Endothelial cell of umbilical vein (primary cell): ENCODE measurements around the gene ALDH1A3. TPM values are rescaled to one million over a fixed set of nuclear protein-coding genes. Genes with fewer than 3 reads are reported as not detected.

ENCODE experiments used
- BruUV-seq: library from RNA; stranded (reverse); fragments of 400-500 nt; replicated peaks from 2 replicates; lab custom pipeline; 2021; lab: Mats Ljungman, UMichigan
- CTCF ChIA-PET: fragments of 300-600, 350-600 bp; sonication (Branson Sonifier 250); formaldehyde crosslinking; loops from one replicate; lab custom pipeline; 2021; ENCODE audit warnings: antibody characterized with exemption, inconsistent platforms; lab: Charles Lee
- POLR2A ChIA-PET: fragments of 300-600, 350-600 bp; sonication (Branson Sonifier 250); formaldehyde crosslinking; loops from one replicate; lab custom pipeline; 2021; ENCODE audit warnings: antibody characterized with exemption, inconsistent platforms; lab: Charles Lee
- DNase-seq: peaks from one replicate; pipeline ENCODE4 v3.0.0-alpha.2; 2011; ENCODE audit warnings: low read depth, low spot score
- FAIRE-seq: peaks from 2 replicates; lab custom pipeline; 2011; peaks lifted over from hg19 to GRCh38; lab: Jason Lieb, UNC
- H2AFZ ChIP-seq: 2 replicates; pipeline ENCODE4 v1.6.0; 2012; ENCODE audit warnings: low read depth, low read length, control low read depth, inconsistent platforms
- H3K27ac ChIP-seq: 2 replicates; pipeline ENCODE4 v1.5.1; 2011; ENCODE audit warnings: low read depth, mild to moderate bottlenecking, control low read depth, low read length, moderate library complexity; ENCODE audit not compliant: insufficient read depth
- H3K27me3 ChIP-seq, 2 experiments: 2 replicates each; pipeline versions ENCODE4 v1.6.0 to v1.6.1; 2011; ENCODE audit warnings: low read length in 2 of 2, mixed read lengths in 1 of 2; ENCODE audit not compliant: control insufficient read depth in 2 of 2, insufficient read depth in 2 of 2
- H3K36me3 ChIP-seq, 2 experiments: 2 replicates in 1 of 2; 3 replicates in 1 of 2; pipeline ENCODE4 v1.5.1; 2011; ENCODE audit warnings: low read length in 2 of 2, mild to moderate bottlenecking in 1 of 2, moderate library complexity in 1 of 2; ENCODE audit not compliant: control insufficient read depth in 2 of 2, insufficient read depth in 2 of 2; ENCODE audit errors: extremely low read depth in 1 of 2
- H3K4me1 ChIP-seq: 3 replicates; pipeline ENCODE4 v1.5.1; 2011; ENCODE audit warnings: mild to moderate bottlenecking, low read length; ENCODE audit not compliant: control insufficient read depth, insufficient read depth; ENCODE audit errors: extremely low read depth
- H3K4me2 ChIP-seq: 2 replicates; pipeline ENCODE4 v1.6.1; 2011; ENCODE audit warnings: low read length, control low read depth, mixed read lengths; ENCODE audit not compliant: insufficient read depth
- H3K4me3 ChIP-seq, 3 experiments: fragments of 200-600 bp in 1 of 3; sonication (generic), shearing (Covaris generic) in 1 of 3; replicated peaks in 1 of 3; 2 replicates each; pipeline ENCODE4 v1.5.1; 2011 to 2016; ENCODE audit warnings: control low read depth in 3 of 3, low read length in 3 of 3, mild to moderate bottlenecking in 2 of 3, inconsistent platforms in 1 of 3, low read depth in 1 of 3, moderate library complexity in 1 of 3; ENCODE audit not compliant: insufficient read depth in 1 of 3
- H3K79me2 ChIP-seq: 2 replicates; pipeline ENCODE4 v1.6.0; 2012; ENCODE audit warnings: low read length, inconsistent platforms; ENCODE audit not compliant: control insufficient read depth, insufficient read depth
- H3K9ac ChIP-seq: replicated peaks from 2 replicates; pipeline ENCODE3; 2011; ENCODE audit warnings: low read length, control low read depth; ENCODE audit not compliant: insufficient read depth; ENCODE audit errors: extremely low read depth
- H3K9me1 ChIP-seq: replicated peaks from 3 replicates; pipeline ENCODE4 v1.6.0; 2011; ENCODE audit warnings: mild to moderate bottlenecking, low read length; ENCODE audit not compliant: control insufficient read depth, insufficient read depth; ENCODE audit errors: extremely low read depth
- H3K9me3 ChIP-seq: replicated peaks from 2 replicates; pipeline ENCODE4 v1.5.1; 2012; ENCODE audit warnings: low read length, inconsistent platforms; ENCODE audit not compliant: control insufficient read depth, insufficient read depth
- H4K20me1 ChIP-seq: replicated peaks from 2 replicates; pipeline ENCODE3; 2011; ENCODE audit warnings: mild to moderate bottlenecking, low read length; ENCODE audit not compliant: control insufficient read depth, insufficient read depth; ENCODE audit errors: extremely low read depth
- EZH2 ChIP-seq: IDR thresholded peaks from 2 replicates; pipeline ENCODE4 v1.6.1; 2012; ENCODE audit warnings: borderline replicate concordance, low read depth, mild to moderate bottlenecking, moderate library complexity, low read length, inconsistent platforms; ENCODE audit not compliant: severe bottlenecking
- FOS ChIP-seq: IDR thresholded peaks from 2 replicates; pipeline ENCODE4 v1.6.1; 2011; ENCODE audit warnings: mild to moderate bottlenecking, low read length, moderate library complexity, borderline replicate concordance; ENCODE audit not compliant: insufficient read depth
- GATA2 ChIP-seq: IDR thresholded peaks from 2 replicates; pipeline ENCODE4 v1.7.0; 2011; ENCODE audit warnings: low read depth, mild to moderate bottlenecking, moderate library complexity, mixed read lengths, low read length; ENCODE audit not compliant: insufficient read length, insufficient read depth
- JUN ChIP-seq: IDR thresholded peaks from 2 replicates; pipeline ENCODE4 v1.6.1; 2011; ENCODE audit warnings: borderline replicate concordance, low read depth; ENCODE audit not compliant: insufficient read length, insufficient read depth
- MYC ChIP-seq: IDR thresholded peaks from one replicate; pipeline ENCODE4 v1.6.1; 2011; ENCODE audit warnings: mild to moderate bottlenecking, low read depth, low read length
- POLR2A ChIP-seq: IDR thresholded peaks from 2 replicates; pipeline ENCODE4 v1.6.1; 2012; ENCODE audit warnings: low read depth, mild to moderate bottlenecking, control low read depth, low read length
- POLR2AphosphoS5 ChIP-seq: IDR thresholded peaks from 2 replicates; pipeline ENCODE4 v1.6.1; 2012; ENCODE audit warnings: low read depth, mild to moderate bottlenecking, control low read depth, low read length, moderate library complexity; ENCODE audit not compliant: insufficient read depth
- dilution Hi-C: fragments of 300-500 bp; cut with MboI; formaldehyde crosslinking; loops from one replicate; pipeline ENCODE4 v1.15.0; 2019; ENCODE audit warnings: low sequenced_read_pairs; ENCODE audit not compliant: extremely low pct_ligation_motif_present
- intact Hi-C: fragments of 100-400 bp; cut with micrococcal nuclease; formaldehyde crosslinking; loops from one replicate; pipeline ENCODE4 v1.10.0; 2022
- polyA plus RNA-seq, 4 experiments: library from polyadenylated mRNA; depleted of rRNA in 3 of 4; stranded (reverse) in 3 of 4; unstranded in 1 of 4; fragments of >200 nt; gene quantifications; 2 replicates each; pipeline versions ENCODE4 v1.2.1 to v1.2.3, GENCODE V29; 2011 to 2012; ENCODE audit warnings: missing spikeins in 1 of 4
- total RNA-seq: library from RNA; stranded (reverse); gene quantifications from 2 replicates; pipeline ENCODE4 v1.2.3, GENCODE V29; 2021
- TF ChIP-seq, protein P1 (sequence below): IDR thresholded peaks from 2 replicates; pipeline ENCODE4 v1.6.1; 2011; ENCODE audit not compliant: insufficient read depth, insufficient read length
- TF ChIP-seq, protein P2 (sequence below), 2 donors: IDR thresholded peaks; 1 replicate in 1 of 2; 2 replicates in 1 of 2; pipeline ENCODE4 v1.5.1; 2011; ENCODE audit warnings: low read length in 2 of 2, mild to moderate bottlenecking in 2 of 2, moderate library complexity in 2 of 2, control low read depth in 1 of 2, inconsistent platforms in 1 of 2, low read depth in 1 of 2; ENCODE audit not compliant: insufficient read depth in 1 of 2; ENCODE audit errors: extremely low read depth in 1 of 2

Gene ALDH1A3
- total and polyA plus RNA-seq, 2 donors (not counting 3 experiments of a cell fraction or from before 2014, with no cell fraction given), result 2.8 to 5.8 TPM

DNA sequence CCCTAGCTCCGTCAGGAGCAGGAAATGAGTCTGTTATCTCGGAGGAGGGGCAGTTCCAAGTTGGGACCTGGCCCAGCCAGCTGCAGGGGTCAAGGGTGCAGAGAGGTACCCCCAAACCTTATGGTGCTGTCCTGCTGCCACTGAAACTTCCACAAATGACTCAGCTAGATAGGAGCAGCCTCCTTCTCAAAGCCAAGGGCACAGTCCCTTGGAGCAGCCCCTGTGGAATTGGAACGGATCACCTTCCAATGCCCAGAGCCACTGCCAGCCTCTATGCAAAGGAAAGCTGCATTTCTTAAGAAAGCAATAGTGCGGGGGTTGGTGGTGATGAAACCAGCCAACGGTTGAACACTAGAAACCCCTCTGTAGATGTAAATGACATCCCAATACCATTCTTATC is 20.0 kb downstream of the ALDH1A3 start:
- Histone ChIP-seq H3K9me1 (no peaks in the 10 kb centered on the region), H2AFZ (peak overlapping the region; percentile 16), H3K9ac (no peak overlapping the region), H3K9me3 (no peaks in the 10 kb centered on the region), H3K36me3 (no peaks in the 10 kb centered on the region), H4K20me1 (no peaks in the 10 kb centered on the region), H3K27ac (no peak overlapping the region), H3K79me2 (no peaks in the 10 kb centered on the region), H3K4me2 (no peak overlapping the region), H3K4me3 (no peak overlapping the region), H3K27me3 (no peaks in the 10 kb centered on the region), H3K4me1 (peaks cover 27% of the 10 kb centered on the region)
- dilution Hi-C loops (no loop called here), intact Hi-C loops (no loop called here)
- FAIRE-seq (peak; percentile 70), DNase-seq (no peak)
- no peak for TF ChIP-seq POLR2A
- no peak for TF ChIP-seq MYC
- TF ChIP-seq GATA2, result no peak
- TF ChIP-seq POLR2AphosphoS5, result no peak
- TF ChIP-seq, protein P1, sequence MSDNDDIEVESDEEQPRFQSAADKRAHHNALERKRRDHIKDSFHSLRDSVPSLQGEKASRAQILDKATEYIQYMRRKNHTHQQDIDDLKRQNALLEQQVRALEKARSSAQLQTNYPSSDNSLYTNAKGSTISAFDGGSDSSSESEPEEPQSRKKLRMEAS, result no peak
- TF ChIP-seq, protein P2, sequence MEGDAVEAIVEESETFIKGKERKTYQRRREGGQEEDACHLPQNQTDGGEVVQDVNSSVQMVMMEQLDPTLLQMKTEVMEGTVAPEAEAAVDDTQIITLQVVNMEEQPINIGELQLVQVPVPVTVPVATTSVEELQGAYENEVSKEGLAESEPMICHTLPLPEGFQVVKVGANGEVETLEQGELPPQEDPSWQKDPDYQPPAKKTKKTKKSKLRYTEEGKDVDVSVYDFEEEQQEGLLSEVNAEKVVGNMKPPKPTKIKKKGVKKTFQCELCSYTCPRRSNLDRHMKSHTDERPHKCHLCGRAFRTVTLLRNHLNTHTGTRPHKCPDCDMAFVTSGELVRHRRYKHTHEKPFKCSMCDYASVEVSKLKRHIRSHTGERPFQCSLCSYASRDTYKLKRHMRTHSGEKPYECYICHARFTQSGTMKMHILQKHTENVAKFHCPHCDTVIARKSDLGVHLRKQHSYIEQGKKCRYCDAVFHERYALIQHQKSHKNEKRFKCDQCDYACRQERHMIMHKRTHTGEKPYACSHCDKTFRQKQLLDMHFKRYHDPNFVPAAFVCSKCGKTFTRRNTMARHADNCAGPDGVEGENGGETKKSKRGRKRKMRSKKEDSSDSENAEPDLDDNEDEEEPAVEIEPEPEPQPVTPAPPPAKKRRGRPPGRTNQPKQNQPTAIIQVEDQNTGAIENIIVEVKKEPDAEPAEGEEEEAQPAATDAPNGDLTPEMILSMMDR (IDR thresholded peaks at IDR 0.05; ENCODE audit: extremely low read depth in 1 of 2, insufficient read depth in 1 of 2, low read depth in 1 of 2, low read length in 2 of 2), result no peak
- no peak for TF ChIP-seq FOS
- TF ChIP-seq JUN, result no peak
- TF ChIP-seq EZH2, result no peak
- BruUV-seq, result no TSS peak
- ChIA-PET CTCF (interaction anchor here (1.2 to 3.4 kb wide), 4 partner anchors 10 to 108 kb away, joined by 3 to 14 read pairs (median 5); no protein-coding TSS in a partner anchor), POLR2A (no interaction called here)
